HEK293 (cell line): ENCODE data around the gene SPACA6.
A peak's percentile ranks its signal among the peaks of the same experiment; 100 is the strongest.

ENCODE experiments used
- HOXA7 ChIP-seq: sonication (generic); formaldehyde crosslinking; IDR thresholded peaks from 2 replicates; pipeline ENCODE4 v1.8.1; 2022; ENCODE audit warnings: missing genetic modification reagents, borderline replicate concordance
- MZF1 ChIP-seq: fragments of 450-650 bp; formaldehyde crosslinking; IDR thresholded peaks from 2 replicates; pipeline ENCODE4 v1.5.1; 2017; ENCODE audit warnings: missing biosample characterization, missing genetic modification characterization, borderline replicate concordance
- REST ChIP-seq: fragments of 450-650 bp; formaldehyde crosslinking; IDR thresholded peaks from 2 replicates; pipeline ENCODE4 v1.5.1; 2016; ENCODE audit warnings: missing biosample characterization, missing genetic modification characterization
- TRIM28 ChIP-seq: IDR thresholded peaks from 2 replicates; pipeline ENCODE4 v1.6.1; 2011; ENCODE audit warnings: low read length, control low read depth, borderline replicate concordance
- ZNF121 ChIP-seq: fragments of 450-650 bp; formaldehyde crosslinking; IDR thresholded peaks from 2 replicates; pipeline ENCODE4 v1.5.1; 2016; ENCODE audit warnings: missing biosample characterization, missing genetic modification characterization
- ZNF133 ChIP-seq: fragments of 450-650 bp; formaldehyde crosslinking; IDR thresholded peaks from 2 replicates; pipeline ENCODE4 v1.5.1; 2016; ENCODE audit warnings: missing biosample characterization, missing genetic modification characterization
- ZNF155 ChIP-seq: fragments of 450-650 bp; formaldehyde crosslinking; IDR thresholded peaks from 2 replicates; pipeline ENCODE4 v1.5.1; 2016; ENCODE audit warnings: missing biosample characterization, missing genetic modification characterization
- ZNF18 ChIP-seq: fragments of 450-650 bp; formaldehyde crosslinking; IDR thresholded peaks from 2 replicates; pipeline ENCODE4 v1.5.1; 2016; ENCODE audit warnings: missing biosample characterization, missing genetic modification characterization
- ZNF211 ChIP-seq: fragments of 450-650 bp; formaldehyde crosslinking; IDR thresholded peaks from 2 replicates; pipeline ENCODE4 v1.5.1; 2016; ENCODE audit warnings: low read depth, missing biosample characterization, missing genetic modification characterization
- ZNF23 ChIP-seq: fragments of 450-650 bp; formaldehyde crosslinking; IDR thresholded peaks from 2 replicates; pipeline ENCODE4 v1.5.1; 2016; ENCODE audit warnings: missing biosample characterization, missing genetic modification characterization, borderline replicate concordance
- ZNF426 ChIP-seq: fragments of 450-650 bp; formaldehyde crosslinking; IDR thresholded peaks from 2 replicates; pipeline ENCODE4 v1.5.1; 2017; ENCODE audit warnings: missing biosample characterization, missing genetic modification characterization, mild to moderate bottlenecking, inconsistent platforms, moderate library complexity
- ZNF518A ChIP-seq: fragments of 450-650 bp; formaldehyde crosslinking; conservative IDR thresholded peaks from 2 replicates; pipeline ENCODE4 v1.5.1; 2016; ENCODE audit warnings: low read depth, missing biosample characterization, missing genetic modification characterization
- ZNF530 ChIP-seq: fragments of 450-650 bp; formaldehyde crosslinking; IDR thresholded peaks from 2 replicates; pipeline ENCODE4 v1.5.1; 2016; ENCODE audit warnings: low read depth, missing biosample characterization, missing genetic modification characterization
- ZNF596 ChIP-seq: fragments of 450-650 bp; IDR thresholded peaks from 2 replicates; pipeline ENCODE4 v1.5.0; 2018; ENCODE audit warnings: missing biosample characterization, mild to moderate bottlenecking, missing genetic modification characterization, moderate library complexity
- ZNF639 ChIP-seq: fragments of 450-650 bp; formaldehyde crosslinking; IDR thresholded peaks from 2 replicates; pipeline ENCODE4 v1.5.1; 2016; ENCODE audit warnings: missing biosample characterization, missing genetic modification characterization
- ZNF654 ChIP-seq: fragments of 450-650 bp; formaldehyde crosslinking; IDR thresholded peaks from 2 replicates; pipeline ENCODE4 v1.5.1; 2016; ENCODE audit warnings: low read depth, missing biosample characterization, missing genetic modification characterization
- ZSCAN16 ChIP-seq: fragments of 450-650 bp; formaldehyde crosslinking; IDR thresholded peaks from 2 replicates; pipeline ENCODE4 v1.5.1; 2016; ENCODE audit warnings: missing biosample characterization, missing genetic modification characterization
- TF ChIP-seq, protein P1 (sequence below): fragments of 450-650 bp; formaldehyde crosslinking; IDR thresholded peaks from 2 replicates; pipeline ENCODE4 v1.5.1; 2016; ENCODE audit warnings: missing biosample characterization, missing genetic modification characterization
- TF ChIP-seq, protein P2 (sequence below): fragments of 450-650 bp; formaldehyde crosslinking; IDR thresholded peaks from 2 replicates; pipeline ENCODE4 v1.5.1; 2016; ENCODE audit warnings: missing biosample characterization, missing genetic modification characterization

SPACA6 gene

GRCh38 chr19:51703575-51704515 is 10.7 kb downstream of the SPACA6 start (continued):
- no peak for TF ChIP-seq ZNF18
- no peak for TF ChIP-seq ZNF211 (tag by site-specific recombination)
- TF ChIP-seq ZNF23 (tag by site-specific recombination) = no peak
- no peak for TF ChIP-seq ZNF596 (tag by site-specific recombination)
- no peak for TF ChIP-seq ZNF518A (tag by site-specific recombination)
- TF ChIP-seq TRIM28 = no peak
- TF ChIP-seq HOXA7 (CRISPR knock-in tag) = no peak
- TF ChIP-seq ZNF133 (tag by site-specific recombination) = no peak
- TF ChIP-seq ZNF654 (tag by site-specific recombination) = no peak
- no peak for TF ChIP-seq MZF1 (tag by site-specific recombination)
- TF ChIP-seq, protein P1, sequence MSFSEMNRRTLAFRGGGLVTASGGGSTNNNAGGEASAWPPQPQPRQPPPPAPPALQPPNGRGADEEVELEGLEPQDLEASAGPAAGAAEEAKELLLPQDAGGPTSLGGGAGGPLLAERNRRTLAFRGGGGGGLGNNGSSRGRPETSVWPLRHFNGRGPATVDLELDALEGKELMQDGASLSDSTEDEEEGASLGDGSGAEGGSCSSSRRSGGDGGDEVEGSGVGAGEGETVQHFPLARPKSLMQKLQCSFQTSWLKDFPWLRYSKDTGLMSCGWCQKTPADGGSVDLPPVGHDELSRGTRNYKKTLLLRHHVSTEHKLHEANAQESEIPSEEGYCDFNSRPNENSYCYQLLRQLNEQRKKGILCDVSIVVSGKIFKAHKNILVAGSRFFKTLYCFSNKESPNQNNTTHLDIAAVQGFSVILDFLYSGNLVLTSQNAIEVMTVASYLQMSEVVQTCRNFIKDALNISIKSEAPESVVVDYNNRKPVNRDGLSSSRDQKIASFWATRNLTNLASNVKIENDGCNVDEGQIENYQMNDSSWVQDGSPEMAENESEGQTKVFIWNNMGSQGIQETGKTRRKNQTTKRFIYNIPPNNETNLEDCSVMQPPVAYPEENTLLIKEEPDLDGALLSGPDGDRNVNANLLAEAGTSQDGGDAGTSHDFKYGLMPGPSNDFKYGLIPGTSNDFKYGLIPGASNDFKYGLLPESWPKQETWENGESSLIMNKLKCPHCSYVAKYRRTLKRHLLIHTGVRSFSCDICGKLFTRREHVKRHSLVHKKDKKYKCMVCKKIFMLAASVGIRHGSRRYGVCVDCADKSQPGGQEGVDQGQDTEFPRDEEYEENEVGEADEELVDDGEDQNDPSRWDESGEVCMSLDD (tag by site-specific recombination) = 0 out of 2 replicates have a peak, but pooled peaks have one; percentile 38
- no peak for TF ChIP-seq ZNF426 (tag by site-specific recombination)
- TF ChIP-seq ZNF121 = no peak
- no peak for TF ChIP-seq ZNF530 (tag by site-specific recombination)
- TF ChIP-seq REST (tag by site-specific recombination) = no peak
- TF ChIP-seq ZNF155 = no peak
- TF ChIP-seq ZNF639 (tag by site-specific recombination) = no peak
- TF ChIP-seq, protein P2, sequence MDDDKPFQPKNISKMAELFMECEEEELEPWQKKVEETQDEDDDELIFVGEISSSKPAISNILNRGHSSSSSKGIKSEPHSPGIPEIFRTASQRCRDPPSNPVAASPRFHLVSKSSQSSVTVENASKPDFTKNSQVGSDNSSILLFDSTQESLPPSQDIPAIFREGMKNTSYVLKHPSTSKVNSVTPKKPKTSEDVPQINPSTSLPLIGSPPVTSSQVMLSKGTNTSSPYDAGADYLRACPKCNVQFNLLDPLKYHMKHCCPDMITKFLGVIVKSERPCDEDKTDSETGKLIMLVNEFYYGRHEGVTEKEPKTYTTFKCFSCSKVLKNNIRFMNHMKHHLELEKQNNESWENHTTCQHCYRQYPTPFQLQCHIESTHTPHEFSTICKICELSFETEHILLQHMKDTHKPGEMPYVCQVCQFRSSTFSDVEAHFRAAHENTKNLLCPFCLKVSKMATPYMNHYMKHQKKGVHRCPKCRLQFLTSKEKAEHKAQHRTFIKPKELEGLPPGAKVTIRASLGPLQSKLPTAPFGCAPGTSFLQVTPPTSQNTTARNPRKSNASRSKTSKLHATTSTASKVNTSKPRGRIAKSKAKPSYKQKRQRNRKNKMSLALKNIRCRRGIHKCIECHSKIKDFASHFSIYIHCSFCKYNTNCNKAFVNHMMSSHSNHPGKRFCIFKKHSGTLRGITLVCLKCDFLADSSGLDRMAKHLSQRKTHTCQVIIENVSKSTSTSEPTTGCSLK = no peak
- 0 out of 2 replicates have a peak, but pooled peaks have one; percentile 46 for TF ChIP-seq ZSCAN16 (tag by site-specific recombination)
